PFSK-1 (cell line): ENCODE results near the gene EML1.

ENCODE experiments used
- SIN3A ChIP-seq: IDR thresholded peaks from 2 replicates; pipeline ENCODE4 v1.6.1; 2012; ENCODE audit warnings: mild to moderate bottlenecking, low read length, moderate library complexity, borderline replicate concordance; ENCODE audit not compliant: insufficient read depth
- TAF1 ChIP-seq: IDR thresholded peaks from 2 replicates; pipeline ENCODE4 v1.6.1; 2012; ENCODE audit warnings: low read length, control low read depth, borderline replicate concordance; ENCODE audit not compliant: insufficient read depth

DNA sequence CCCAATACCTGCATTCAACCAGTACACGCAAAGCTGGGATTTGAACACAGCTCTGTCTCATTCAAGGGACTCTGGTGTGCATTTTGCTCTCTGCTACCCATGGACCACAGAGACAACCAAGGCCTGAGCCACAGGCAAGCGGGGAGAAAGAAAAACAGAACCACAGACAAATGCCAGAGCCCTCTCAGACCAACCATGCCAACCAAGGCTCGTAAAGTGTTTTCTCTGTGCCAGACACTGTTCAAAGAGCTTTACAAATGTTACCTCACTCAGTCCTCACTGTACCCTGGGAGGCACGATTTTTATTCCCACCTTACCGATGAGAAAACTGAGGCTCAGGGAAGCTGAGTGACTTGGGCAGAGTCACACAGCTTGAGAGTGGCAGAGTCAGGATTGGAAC lies 32.4 kb upstream of the EML1 start:
- TF ChIP-seq SIN3A (no peak), TAF1 (no peak)
